GM12873 (cell line): ENCODE results near the gene DNASE1L1.

Experiments used
- TF ChIP-seq, protein P1 (sequence below): IDR thresholded peaks from 2 replicates; pipeline ENCODE4 v1.5.1; 2012; ENCODE audit warnings: low read depth, mild to moderate bottlenecking, moderate library complexity, low read length, control low read depth; ENCODE audit not compliant: insufficient read depth; ENCODE audit errors: missing control alignments

DNASE1L1 gene

DNA sequence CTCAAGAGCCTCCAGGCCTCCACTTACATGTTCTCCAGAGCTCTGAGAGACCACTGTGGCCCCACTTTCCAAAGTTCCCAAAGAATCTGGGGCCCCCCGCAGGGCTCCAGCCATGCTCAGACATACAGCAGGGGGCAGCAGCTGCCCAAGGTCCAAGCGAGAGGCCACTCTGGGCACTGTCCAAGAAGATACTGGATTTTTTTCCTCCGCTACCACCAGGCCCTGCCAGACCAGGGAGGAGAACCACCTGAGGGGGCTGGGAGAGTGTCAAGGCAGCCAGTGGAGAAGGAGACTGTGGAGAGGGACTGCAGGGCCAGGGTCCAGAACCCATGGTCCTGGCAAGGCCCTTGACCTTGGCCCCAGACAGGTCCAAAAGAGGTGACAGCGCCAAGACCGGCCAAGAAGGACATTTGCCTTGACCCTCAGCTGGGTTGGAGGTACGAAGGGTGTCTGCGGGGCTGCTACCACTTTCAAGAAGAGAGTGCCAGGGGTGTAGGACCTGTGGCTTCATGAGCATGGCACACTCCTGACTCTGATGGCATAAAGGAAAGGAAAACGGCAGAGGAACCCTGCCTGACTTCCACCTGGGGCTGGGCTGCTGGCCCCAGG is 24.7 kb downstream of the DNASE1L1 start:
- TF ChIP-seq, protein P1, sequence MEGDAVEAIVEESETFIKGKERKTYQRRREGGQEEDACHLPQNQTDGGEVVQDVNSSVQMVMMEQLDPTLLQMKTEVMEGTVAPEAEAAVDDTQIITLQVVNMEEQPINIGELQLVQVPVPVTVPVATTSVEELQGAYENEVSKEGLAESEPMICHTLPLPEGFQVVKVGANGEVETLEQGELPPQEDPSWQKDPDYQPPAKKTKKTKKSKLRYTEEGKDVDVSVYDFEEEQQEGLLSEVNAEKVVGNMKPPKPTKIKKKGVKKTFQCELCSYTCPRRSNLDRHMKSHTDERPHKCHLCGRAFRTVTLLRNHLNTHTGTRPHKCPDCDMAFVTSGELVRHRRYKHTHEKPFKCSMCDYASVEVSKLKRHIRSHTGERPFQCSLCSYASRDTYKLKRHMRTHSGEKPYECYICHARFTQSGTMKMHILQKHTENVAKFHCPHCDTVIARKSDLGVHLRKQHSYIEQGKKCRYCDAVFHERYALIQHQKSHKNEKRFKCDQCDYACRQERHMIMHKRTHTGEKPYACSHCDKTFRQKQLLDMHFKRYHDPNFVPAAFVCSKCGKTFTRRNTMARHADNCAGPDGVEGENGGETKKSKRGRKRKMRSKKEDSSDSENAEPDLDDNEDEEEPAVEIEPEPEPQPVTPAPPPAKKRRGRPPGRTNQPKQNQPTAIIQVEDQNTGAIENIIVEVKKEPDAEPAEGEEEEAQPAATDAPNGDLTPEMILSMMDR, result peak; percentile 4

DNA sequence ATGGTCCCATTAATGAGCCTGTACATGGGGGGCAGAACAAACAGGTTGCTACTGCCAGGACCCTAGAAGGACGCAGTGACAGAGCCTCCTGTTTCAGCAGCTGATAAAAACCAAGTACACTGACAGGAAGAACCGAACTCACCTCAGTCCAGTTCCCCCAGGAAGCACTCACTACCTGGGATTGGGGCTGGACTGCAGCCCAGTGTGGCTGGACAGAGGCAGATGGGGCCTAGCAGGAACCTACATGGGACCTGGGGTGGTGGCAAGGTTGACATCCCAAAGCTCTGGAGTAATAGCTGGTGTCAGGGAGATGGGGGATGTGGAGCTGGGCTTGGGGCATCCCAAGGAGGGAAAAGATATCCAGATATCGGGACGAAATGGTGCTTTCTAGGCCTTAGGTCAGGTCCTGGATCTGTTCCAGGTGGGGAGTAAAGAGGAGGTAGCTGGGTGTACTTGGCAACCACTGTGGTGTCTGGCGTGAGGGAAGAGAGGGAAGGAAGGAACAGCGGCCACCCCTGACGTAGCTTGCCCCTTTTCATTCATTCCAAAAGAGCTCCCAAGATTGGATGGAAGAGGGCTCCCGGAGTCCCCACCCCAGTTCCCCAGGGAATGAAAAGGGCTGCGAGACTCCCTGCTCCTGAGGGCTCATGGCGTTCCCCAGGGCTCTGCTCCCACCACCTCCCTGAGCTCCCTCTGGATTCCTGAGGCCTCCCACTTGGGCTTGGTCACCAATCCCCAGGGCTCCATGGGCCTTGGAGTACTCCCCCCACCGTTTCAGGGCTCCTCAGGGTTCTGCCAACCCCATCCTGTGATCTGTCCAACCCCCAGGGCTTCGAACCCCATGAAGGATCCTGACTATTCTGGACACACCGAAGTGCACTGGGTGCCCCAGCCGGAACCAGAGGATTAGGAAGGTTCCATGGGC is 25.4 kb downstream of the DNASE1L1 start:
- TF ChIP-seq, protein P1, result no peak

DNA sequence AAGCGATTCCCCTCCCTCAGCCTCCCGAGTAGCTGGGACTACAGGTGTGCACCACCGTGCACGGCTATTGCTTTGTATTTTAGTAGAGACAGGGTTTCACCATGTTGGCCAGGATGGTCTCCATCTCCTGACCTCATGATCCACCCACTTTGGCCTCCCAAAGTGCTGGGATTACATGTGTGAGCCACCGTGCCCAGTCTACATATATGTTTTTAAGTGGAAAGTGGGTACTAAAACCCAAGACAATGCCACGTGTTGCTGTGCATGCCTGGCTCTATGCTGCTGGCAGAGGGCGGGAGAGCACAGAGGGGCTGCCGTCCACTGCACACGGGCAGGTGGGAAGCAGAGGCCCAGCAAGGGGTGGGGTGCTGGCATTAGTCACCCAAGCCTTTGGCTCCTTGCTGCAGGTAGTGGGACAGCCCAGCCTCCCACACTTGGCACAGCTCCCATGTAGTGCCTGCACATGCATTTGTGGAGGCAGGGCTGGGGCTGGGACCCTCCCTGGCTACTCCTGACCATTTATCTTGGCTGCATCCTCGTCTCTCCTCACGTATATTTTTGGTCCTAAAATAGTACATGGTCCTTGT is 26.5 kb downstream of the DNASE1L1 start:
- TF ChIP-seq, protein P1, result no peak

DNA sequence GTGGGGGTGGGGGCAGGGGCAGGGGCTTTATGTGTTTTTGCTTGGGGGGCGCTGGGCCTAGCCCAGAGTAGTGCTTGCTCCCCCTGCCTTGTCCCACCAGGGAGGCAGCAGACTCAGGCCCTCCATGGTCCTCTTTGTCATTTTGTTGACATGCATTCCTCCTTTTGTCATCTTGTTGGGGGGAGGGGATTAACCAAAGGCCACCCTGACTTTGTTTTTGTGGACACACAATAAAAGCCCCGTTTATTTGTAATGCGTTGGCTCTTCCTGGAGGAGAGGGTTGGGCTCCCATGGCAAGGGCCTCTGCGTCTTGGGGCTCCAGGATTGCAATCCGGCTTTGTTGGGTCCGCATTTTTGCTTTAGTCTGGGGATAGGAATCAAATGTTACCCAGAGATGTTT is 27.8 kb downstream of the DNASE1L1 start:
- TF ChIP-seq, protein P1, result no peak

- TF ChIP-seq, protein P1, result no peak
Observed at GRCh38 chrX:154380787-154381186, 28.3 kb downstream of the DNASE1L1 start.

DNA sequence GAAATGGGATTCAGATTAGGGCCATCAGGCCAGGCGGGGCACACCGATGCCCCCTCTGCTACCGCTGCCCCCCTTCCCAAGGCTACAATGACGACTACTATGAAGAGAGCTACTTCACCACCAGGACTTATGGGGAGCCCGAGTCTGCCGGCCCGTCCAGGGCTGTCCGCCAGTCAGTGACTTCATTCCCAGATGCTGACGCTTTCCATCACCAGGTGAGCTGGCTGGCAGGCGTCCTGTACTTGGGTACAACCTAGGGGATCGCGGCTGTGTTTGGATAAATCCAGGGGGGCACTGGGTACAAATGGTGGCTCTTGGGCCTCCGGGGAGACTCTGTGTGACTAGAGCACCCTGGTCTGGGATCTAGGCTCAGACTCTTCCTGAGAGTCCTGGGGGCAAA is 28.9 kb downstream of the DNASE1L1 start:
- TF ChIP-seq, protein P1, result no peak

GRCh38 chrX:154379569-154379951 is 29.5 kb downstream of the DNASE1L1 start:
- TF ChIP-seq, protein P1, result no peak
